ENCODE data around the gene RAP2A. TPM values are rescaled to one million over a fixed set of nuclear protein-coding genes. Genes with fewer than 3 reads are reported as not detected.
A peak's percentile ranks its signal among the peaks of the same experiment; 100 is the strongest.

The RAP2A gene
- total and polyA plus RNA-seq, 10 of the 15 experiments (the other 5 are each of a cell fraction or from before 2014, with no cell fraction given), result 3.5 to 35.1 (median 14.9) TPM

DNA sequence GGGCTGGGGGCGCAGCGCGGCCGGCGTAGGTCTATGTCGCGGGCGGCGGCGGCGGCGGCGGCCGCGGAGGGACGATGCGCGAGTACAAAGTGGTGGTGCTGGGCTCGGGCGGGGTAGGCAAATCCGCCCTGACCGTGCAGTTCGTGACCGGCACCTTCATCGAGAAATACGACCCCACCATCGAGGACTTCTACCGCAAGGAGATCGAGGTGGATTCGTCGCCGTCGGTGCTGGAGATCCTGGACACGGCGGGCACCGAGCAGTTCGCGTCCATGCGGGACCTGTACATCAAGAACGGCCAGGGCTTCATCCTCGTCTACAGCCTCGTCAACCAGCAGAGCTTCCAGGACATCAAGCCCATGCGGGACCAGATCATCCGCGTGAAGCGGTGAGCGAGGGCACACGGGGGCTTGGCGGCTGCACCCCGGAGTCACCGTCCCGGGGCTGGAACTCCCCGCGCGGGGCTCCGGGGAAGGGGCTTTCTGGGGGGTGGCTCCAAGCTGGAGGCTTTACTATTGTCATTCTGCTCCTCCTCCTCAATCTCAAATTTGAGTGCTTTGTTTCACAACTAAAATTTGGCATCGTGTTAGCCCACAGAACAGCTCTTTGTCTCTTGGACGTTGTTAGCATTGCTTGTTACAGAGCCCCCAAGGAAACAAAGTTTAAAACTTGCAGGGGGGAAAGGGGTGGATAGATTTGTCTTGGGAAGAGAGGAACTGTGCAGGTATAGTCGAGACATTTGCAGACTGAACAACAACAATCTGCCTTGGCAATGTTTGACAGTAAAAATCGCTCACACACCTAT, 630 bp downstream of the RAP2A start:
- BruUV-seq (replicated peaks), result no TSS peak
- peak; percentile 41; the same call in 1 of the 2 replicates for TF ChIP-seq POLR2A (IDR thresholded peaks at IDR 0.05; ENCODE audit: low read depth, low read length)
- TF ChIP-seq, protein P1, sequence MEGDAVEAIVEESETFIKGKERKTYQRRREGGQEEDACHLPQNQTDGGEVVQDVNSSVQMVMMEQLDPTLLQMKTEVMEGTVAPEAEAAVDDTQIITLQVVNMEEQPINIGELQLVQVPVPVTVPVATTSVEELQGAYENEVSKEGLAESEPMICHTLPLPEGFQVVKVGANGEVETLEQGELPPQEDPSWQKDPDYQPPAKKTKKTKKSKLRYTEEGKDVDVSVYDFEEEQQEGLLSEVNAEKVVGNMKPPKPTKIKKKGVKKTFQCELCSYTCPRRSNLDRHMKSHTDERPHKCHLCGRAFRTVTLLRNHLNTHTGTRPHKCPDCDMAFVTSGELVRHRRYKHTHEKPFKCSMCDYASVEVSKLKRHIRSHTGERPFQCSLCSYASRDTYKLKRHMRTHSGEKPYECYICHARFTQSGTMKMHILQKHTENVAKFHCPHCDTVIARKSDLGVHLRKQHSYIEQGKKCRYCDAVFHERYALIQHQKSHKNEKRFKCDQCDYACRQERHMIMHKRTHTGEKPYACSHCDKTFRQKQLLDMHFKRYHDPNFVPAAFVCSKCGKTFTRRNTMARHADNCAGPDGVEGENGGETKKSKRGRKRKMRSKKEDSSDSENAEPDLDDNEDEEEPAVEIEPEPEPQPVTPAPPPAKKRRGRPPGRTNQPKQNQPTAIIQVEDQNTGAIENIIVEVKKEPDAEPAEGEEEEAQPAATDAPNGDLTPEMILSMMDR (IDR thresholded peaks at IDR 0.05 in 2 of 3, conservative IDR thresholded peaks at IDR 0.05 in 1 of 3; ENCODE audit: control insufficient read depth in 2 of 3, extremely low read depth in 1 of 3, insufficient read depth in 1 of 3, low read depth in 3 of 3, low read length in 3 of 3), result no peak
- peak; percentile 22 for TF ChIP-seq RELA (IDR thresholded peaks at IDR 0.05; ENCODE audit: borderline replicate concordance, partially characterized antibody)
- 0 out of 2 replicates have a peak, but pooled peaks have one; percentile 34 for TF ChIP-seq SIN3A (IDR thresholded peaks at IDR 0.05; ENCODE audit: low read depth, low read length)
- TF ChIP-seq LARP7 (IDR thresholded peaks at IDR 0.05), result 0 out of 2 replicates have a peak, but pooled peaks have one; percentile 34
- no peak for TF ChIP-seq SMAD1 (IDR thresholded peaks at IDR 0.05; ENCODE audit: low read depth, partially characterized antibody)
- TF ChIP-seq, protein P2, sequence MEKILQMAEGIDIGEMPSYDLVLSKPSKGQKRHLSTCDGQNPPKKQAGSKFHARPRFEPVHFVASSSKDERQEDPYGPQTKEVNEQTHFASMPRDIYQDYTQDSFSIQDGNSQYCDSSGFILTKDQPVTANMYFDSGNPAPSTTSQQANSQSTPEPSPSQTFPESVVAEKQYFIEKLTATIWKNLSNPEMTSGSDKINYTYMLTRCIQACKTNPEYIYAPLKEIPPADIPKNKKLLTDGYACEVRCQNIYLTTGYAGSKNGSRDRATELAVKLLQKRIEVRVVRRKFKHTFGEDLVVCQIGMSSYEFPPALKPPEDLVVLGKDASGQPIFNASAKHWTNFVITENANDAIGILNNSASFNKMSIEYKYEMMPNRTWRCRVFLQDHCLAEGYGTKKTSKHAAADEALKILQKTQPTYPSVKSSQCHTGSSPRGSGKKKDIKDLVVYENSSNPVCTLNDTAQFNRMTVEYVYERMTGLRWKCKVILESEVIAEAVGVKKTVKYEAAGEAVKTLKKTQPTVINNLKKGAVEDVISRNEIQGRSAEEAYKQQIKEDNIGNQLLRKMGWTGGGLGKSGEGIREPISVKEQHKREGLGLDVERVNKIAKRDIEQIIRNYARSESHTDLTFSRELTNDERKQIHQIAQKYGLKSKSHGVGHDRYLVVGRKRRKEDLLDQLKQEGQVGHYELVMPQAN (conservative IDR thresholded peaks at IDR 0.05), result 0 out of 2 replicates have a peak, but pooled peaks have one; percentile 32
- TF ChIP-seq GATAD2B (conservative IDR thresholded peaks at IDR 0.05; ENCODE audit: low read depth), result peak; percentile 54; the same call in 1 of the 2 replicates
- TF ChIP-seq NBN (IDR thresholded peaks at IDR 0.05), result 0 out of 2 replicates have a peak, but pooled peaks have one; percentile 42
- TF ChIP-seq, protein P3, sequence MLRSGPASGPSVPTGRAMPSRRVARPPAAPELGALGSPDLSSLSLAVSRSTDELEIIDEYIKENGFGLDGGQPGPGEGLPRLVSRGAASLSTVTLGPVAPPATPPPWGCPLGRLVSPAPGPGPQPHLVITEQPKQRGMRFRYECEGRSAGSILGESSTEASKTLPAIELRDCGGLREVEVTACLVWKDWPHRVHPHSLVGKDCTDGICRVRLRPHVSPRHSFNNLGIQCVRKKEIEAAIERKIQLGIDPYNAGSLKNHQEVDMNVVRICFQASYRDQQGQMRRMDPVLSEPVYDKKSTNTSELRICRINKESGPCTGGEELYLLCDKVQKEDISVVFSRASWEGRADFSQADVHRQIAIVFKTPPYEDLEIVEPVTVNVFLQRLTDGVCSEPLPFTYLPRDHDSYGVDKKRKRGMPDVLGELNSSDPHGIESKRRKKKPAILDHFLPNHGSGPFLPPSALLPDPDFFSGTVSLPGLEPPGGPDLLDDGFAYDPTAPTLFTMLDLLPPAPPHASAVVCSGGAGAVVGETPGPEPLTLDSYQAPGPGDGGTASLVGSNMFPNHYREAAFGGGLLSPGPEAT (IDR thresholded peaks at IDR 0.05; ENCODE audit: low read depth), result peak; percentile 60; the same call in 1 of the 2 replicates
- ATAC-seq (no peak), FAIRE-seq (no peak), DNase-seq (ENCODE audit: low read depth, low spot score) (no peak)
- no peaks in the 10 kb centered on the region for H4K20me1 ChIP-seq (ENCODE audit: control insufficient read depth, insufficient read depth)
- POLR2A ChIA-PET, result interaction anchor here (0.6 to 9.1 kb wide), 8 partner anchors 15 to 981 kb away, joined by 3 to 108 read pairs (median 6); partner anchors contain the start of gene MBNL2
- SMC1A ChIA-PET (ENCODE audit: uncharacterized antibody, unreplicated experiment), result interaction anchor here (0.5 to 12.0 kb wide), 9 partner anchors 12 to 211 kb away, joined by 3 to 165 read pairs (median 4); partner anchors contain the start of gene MBNL2
- H3K9me3 ChIP-seq (replicated peaks; ENCODE audit: control insufficient read depth, insufficient read depth, low read length), result no peaks in the 10 kb centered on the region
- peak overlapping the region; percentile 76 for H3K9ac ChIP-seq (ENCODE audit: control insufficient read depth, insufficient read depth, low read length)
- CTCF ChIA-PET, result interaction anchor here (0.6 to 3.9 kb wide), 6 partner anchors 15 to 1141 kb away, joined by 3 to 25 read pairs (median 3); no protein-coding TSS in a partner anchor
- H3K27ac ChIP-seq (ENCODE audit: control insufficient read depth, insufficient read depth), result peak overlapping the region; percentile 64
- peak overlapping the region; percentile 84 for H2AFZ ChIP-seq (ENCODE audit: control insufficient read depth, low read depth, low read length)
- intact Hi-C loops (cut with micrococcal nuclease; ENCODE audit: unreplicated experiment) (loop anchor here (2.0 to 10.0 kb wide), 5 partner anchors 14 to 1757 kb away; partner anchors contain the start of gene DNAJC3), in situ Hi-C loops (cut with MboI) (loop anchor here (25.0 kb wide), 2 partner anchors 1128 to 1747 kb away; partner anchors contain the start of gene DNAJC3)
- H3K79me2 ChIP-seq (ENCODE audit: control insufficient read depth, insufficient read depth, low read length), result peaks cover 48% of the 10 kb centered on the region
- H3K27me3 ChIP-seq (replicated peaks in 1 of 2; ENCODE audit: control insufficient read depth in 2 of 2, insufficient read depth in 2 of 2, low read length in 1 of 2), result no peaks in the 10 kb centered on the region
- peaks cover 6% of the 10 kb centered on the region for H3K4me1 ChIP-seq (ENCODE audit: control insufficient read depth, insufficient read depth, low read length)
- under 1% methylated on average over 38 of the region's 60 CpGs for WGBS (ENCODE audit: insufficient coverage, insufficient replicate concordance, low lambda C conversion rate, missing lambda C conversion rate)
- H3K4me2 ChIP-seq (ENCODE audit: control insufficient read depth, insufficient read depth), result peak overlapping the region; percentile 70
- H3K4me3 ChIP-seq, result peak overlapping the region; percentile 93
- RAD21 ChIA-PET (ENCODE audit: unreplicated experiment), result interaction anchor here (0.7 to 10.4 kb wide), 11 partner anchors 10 to 368 kb away, joined by 3 to 179 read pairs (median 4); partner anchors contain the start of gene MBNL2
- 0 out of 4 replicates have a peak, but pooled peaks cover 0 to 4% of the 10 kb centered on the region in 2 experiments for H3K36me3 ChIP-seq (ENCODE audit: control insufficient read depth in 2 of 2, insufficient read depth in 2 of 2, low read length in 1 of 2)
